ENCODE results near the gene PLXNA2.

Gene PLXNA2

GRCh38 chr1:208243967-208244916, at the start of gene PLXNA2:
Gene PLXNA2, minus strand, starts transcription at chr1:208244384. Its CDS starts 26,462 bp downstream, at chr1:208217922.
- peak within 1 kb of the TSS; percentile 68 to 88 for H3K4me3 ChIP-seq (ENCODE audit: low read depth in 1 of 2, low read length in 2 of 2)
- H3K27me3 ChIP-seq (ENCODE audit: low read depth, low read length), result no peaks in the 10 kb centered on the region
- no peaks in the 10 kb centered on the region for H3K36me3 ChIP-seq (ENCODE audit: control insufficient read depth in 1 of 2, insufficient read depth in 2 of 2, low read length in 2 of 2)
- H3K9me3 ChIP-seq (ENCODE audit: control insufficient read depth in 1 of 2, low read length in 2 of 2), result no peaks in the 10 kb centered on the region
- peaks cover 32 to 40% of the 10 kb centered on the region in 2 donors for H3K4me1 ChIP-seq (ENCODE audit: control insufficient read depth in 1 of 2, insufficient read depth in 2 of 2, low read length in 2 of 2)
- peak within 1 kb of the TSS; percentile 83 for H3K27ac ChIP-seq (ENCODE audit: low read length)

GRCh38 chr1:208292908-208293307, 48.7 kb upstream of the PLXNA2 start:
- H3K27me3 ChIP-seq (ENCODE audit: low read depth, low read length), result no peaks in the 10 kb centered on the region
- H3K4me3 ChIP-seq (ENCODE audit: low read depth in 1 of 2, low read length in 2 of 2), result no peak overlapping the region
- H3K36me3 ChIP-seq (ENCODE audit: control insufficient read depth in 1 of 2, insufficient read depth in 2 of 2, low read length in 2 of 2), result no peaks in the 10 kb centered on the region
- H3K4me1 ChIP-seq (ENCODE audit: control insufficient read depth in 1 of 2, insufficient read depth in 2 of 2, low read length in 2 of 2), result no peaks in the 10 kb centered on the region
- H3K9me3 ChIP-seq (ENCODE audit: control insufficient read depth in 1 of 2, low read length in 2 of 2), result no peaks in the 10 kb centered on the region
- H3K27ac ChIP-seq (ENCODE audit: low read length), result no peak overlapping the region

DNA sequence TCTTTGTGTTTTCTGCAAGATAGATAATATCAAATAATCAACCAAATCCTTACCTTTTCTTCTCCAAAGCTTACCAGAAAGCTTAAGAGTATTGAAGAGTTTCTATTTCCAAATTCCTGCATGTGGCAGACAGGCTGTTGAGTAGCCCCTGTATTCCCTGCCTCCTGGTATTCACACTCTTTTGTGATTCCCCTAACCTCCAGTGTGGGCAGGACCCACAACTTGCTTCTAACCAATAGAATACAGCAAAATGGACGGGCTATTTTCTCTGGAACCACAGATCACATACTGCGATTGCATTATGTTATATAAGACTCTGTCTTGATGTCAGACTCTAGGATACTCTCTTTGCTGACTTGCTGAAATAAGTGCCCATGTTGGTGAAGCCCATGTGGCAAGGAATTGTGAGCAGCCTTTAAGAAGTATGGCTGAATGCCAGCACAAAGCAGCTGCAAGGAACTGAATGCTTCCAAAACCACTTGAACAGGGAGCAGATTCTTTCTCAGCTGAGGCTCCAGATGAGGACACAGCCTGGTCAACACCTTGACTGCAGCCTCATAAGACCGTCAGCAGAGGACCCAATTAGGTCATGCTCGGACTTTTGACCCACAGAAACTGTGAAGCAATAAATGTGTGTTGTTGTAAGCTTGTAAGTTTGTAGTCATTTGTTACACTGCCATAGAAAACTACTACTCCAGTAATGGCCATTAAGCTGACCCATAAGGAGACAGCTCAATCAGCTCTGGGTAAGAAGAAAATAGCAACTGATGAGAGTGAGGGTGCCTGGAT, 47.9 kb upstream of the PLXNA2 start:
- no peaks in the 10 kb centered on the region for H3K9me3 ChIP-seq (ENCODE audit: control insufficient read depth in 1 of 2, low read length in 2 of 2)
- no peaks in the 10 kb centered on the region for H3K4me1 ChIP-seq (ENCODE audit: control insufficient read depth in 1 of 2, insufficient read depth in 2 of 2, low read length in 2 of 2)
- H3K27me3 ChIP-seq (ENCODE audit: low read depth, low read length), result no peaks in the 10 kb centered on the region
- H3K4me3 ChIP-seq (ENCODE audit: low read depth in 1 of 2, low read length in 2 of 2), result no peak overlapping the region
- no peak overlapping the region for H3K27ac ChIP-seq (ENCODE audit: low read length)
- H3K36me3 ChIP-seq (ENCODE audit: control insufficient read depth in 1 of 2, insufficient read depth in 2 of 2, low read length in 2 of 2), result no peaks in the 10 kb centered on the region

DNA sequence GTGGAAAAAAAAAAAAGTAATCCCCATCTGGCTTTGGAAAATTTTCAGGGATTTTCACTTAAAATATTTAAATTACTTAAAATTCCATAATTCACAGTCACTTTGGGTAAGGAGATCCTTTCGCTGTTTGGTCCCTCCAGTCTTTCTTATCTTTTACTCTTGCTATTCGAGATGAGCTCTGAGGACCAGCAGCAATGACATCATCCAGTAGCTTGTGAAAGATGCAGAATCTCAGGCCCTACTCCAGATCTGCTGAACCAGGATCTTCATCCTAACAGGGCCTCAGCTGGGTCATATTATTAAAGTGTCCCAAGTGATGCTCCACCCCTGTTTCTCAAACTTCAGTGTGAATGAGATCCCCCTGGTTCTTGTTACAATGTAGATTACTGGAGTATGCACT, 46.9 kb upstream of the PLXNA2 start:
- Histone ChIP-seq H3K27ac (ENCODE audit: low read length) (no peak overlapping the region), H3K4me3 (ENCODE audit: low read depth in 1 of 2, low read length in 2 of 2) (no peak overlapping the region), H3K27me3 (ENCODE audit: low read depth, low read length) (no peaks in the 10 kb centered on the region), H3K4me1 (ENCODE audit: control insufficient read depth in 1 of 2, insufficient read depth in 2 of 2, low read length in 2 of 2) (no peaks in the 10 kb centered on the region), H3K9me3 (ENCODE audit: control insufficient read depth in 1 of 2, low read length in 2 of 2) (no peaks in the 10 kb centered on the region), H3K36me3 (ENCODE audit: control insufficient read depth in 1 of 2, insufficient read depth in 2 of 2, low read length in 2 of 2) (no peaks in the 10 kb centered on the region)

- Histone ChIP-seq H3K27ac (ENCODE audit: low read length) (no peak overlapping the region), H3K36me3 (ENCODE audit: control insufficient read depth in 1 of 2, insufficient read depth in 2 of 2, low read length in 2 of 2) (no peaks in the 10 kb centered on the region), H3K4me1 (ENCODE audit: control insufficient read depth in 1 of 2, insufficient read depth in 2 of 2, low read length in 2 of 2) (no peaks in the 10 kb centered on the region), H3K4me3 (ENCODE audit: low read depth in 1 of 2, low read length in 2 of 2) (no peak overlapping the region), H3K27me3 (ENCODE audit: low read depth, low read length) (no peaks in the 10 kb centered on the region), H3K9me3 (ENCODE audit: control insufficient read depth in 1 of 2, low read length in 2 of 2) (no peaks in the 10 kb centered on the region)
These were observed 45.5 kb upstream of the PLXNA2 start for GRCh38 chr1:208289716-208290115.

DNA sequence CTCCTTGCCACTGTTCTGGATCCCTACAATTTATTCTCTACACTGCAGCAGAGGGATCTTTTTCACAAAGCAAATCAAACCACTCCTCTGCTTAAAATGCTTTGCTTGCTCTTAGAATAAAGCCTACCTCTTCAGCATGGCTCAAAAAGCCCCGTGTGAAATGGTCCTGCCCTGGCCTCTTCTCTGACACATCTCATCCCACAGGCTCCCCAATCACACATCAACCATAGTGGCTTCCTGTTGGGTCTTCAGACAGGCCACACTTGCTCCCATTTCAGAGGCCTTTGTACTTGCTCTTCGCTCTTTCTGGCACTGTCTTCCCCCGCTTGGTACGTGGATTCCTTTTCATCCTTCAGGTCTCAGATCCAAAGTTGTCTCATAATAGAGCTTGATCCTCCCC, 44.3 kb upstream of the PLXNA2 start:
- no peak overlapping the region for H3K4me3 ChIP-seq (ENCODE audit: low read depth in 1 of 2, low read length in 2 of 2)
- H3K4me1 ChIP-seq (ENCODE audit: control insufficient read depth in 1 of 2, insufficient read depth in 2 of 2, low read length in 2 of 2), result no peaks in the 10 kb centered on the region
- H3K27me3 ChIP-seq (ENCODE audit: low read depth, low read length), result no peaks in the 10 kb centered on the region
- no peaks in the 10 kb centered on the region for H3K36me3 ChIP-seq (ENCODE audit: control insufficient read depth in 1 of 2, insufficient read depth in 2 of 2, low read length in 2 of 2)
- no peak overlapping the region for H3K27ac ChIP-seq (ENCODE audit: low read length)
- no peaks in the 10 kb centered on the region for H3K9me3 ChIP-seq (ENCODE audit: control insufficient read depth in 1 of 2, low read length in 2 of 2)

DNA sequence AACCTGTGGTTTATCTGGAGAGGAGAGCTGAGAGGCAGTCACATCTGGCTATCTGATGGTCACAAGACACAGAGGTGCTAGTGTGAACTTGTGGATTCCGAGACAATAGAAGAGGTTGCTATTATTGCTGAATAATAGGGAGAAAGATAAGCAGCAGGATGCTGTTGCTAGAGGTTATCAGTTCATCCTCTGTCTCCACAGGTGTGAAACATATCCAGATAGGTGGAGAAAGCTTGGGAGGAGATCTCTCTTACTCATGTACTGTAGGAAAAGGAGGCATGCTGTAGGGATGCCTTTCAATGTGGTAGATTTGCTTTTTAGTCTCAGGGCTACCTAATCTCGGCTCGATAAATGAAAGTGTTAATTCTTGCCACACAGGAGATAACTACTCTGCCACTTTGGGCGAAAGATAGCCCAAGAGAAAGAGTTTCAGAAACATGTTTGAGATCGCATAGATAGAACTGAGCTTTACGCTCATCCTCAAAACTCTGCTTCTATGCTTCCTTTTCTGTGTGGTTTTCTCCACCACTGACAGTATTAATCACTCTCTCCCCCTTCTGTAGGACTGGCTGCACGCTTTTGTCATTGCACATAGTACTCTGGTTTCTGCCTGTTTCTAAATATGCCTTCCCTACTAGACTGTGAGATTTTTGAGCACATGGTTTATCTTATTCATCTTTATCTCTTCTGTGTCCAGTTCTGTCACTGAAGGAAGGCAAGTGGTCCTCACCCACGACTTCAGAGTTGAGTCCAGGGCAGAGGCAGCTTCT, 36.7 kb upstream of the PLXNA2 start:
- Histone ChIP-seq H3K36me3 (ENCODE audit: control insufficient read depth in 1 of 2, insufficient read depth in 2 of 2, low read length in 2 of 2) (no peaks in the 10 kb centered on the region), H3K4me3 (ENCODE audit: low read depth in 1 of 2, low read length in 2 of 2) (no peak overlapping the region), H3K4me1 (ENCODE audit: control insufficient read depth in 1 of 2, insufficient read depth in 2 of 2, low read length in 2 of 2) (no peaks in the 10 kb centered on the region), H3K27ac (ENCODE audit: low read length) (no peak overlapping the region), H3K27me3 (ENCODE audit: low read depth, low read length) (no peaks in the 10 kb centered on the region), H3K9me3 (ENCODE audit: control insufficient read depth in 1 of 2, low read length in 2 of 2) (no peaks in the 10 kb centered on the region)

DNA sequence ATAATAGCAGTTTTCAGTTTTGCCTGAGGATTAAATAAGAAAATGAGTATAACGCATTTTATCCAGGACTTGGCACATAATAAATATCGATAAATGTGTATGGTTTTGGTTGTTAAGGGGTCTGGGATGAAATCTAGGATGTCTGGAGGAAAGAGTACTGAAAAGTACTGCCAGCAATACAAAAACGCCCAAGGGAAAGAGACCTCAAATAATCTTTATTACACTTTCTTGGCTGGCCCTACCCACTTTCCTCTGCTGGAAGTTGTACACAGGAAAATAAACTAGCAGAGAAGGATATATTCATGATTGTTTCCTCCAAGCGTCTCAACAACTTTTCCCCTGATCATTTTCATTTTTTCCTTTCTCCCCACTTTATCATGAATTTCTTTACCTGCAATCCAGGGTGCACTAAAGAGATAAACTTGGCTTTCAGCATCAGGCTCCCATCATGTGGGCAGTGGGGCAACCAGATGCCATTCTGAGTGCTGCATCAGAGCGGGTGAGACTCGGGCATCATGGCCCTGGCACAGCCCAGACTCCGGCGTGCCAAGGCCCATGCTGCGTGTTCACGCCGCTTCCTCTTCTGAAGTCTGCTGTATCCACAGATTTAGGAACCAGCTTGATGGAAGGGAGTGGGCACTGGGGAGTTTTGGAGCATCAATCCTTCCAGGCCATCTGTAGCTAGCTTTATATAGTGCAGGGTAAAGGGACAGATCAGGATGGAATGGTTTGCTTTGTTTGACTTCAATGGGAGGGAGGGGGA, 35.8 kb upstream of the PLXNA2 start:
- no peaks in the 10 kb centered on the region for H3K4me1 ChIP-seq (ENCODE audit: control insufficient read depth in 1 of 2, insufficient read depth in 2 of 2, low read length in 2 of 2)
- no peak overlapping the region for H3K4me3 ChIP-seq (ENCODE audit: low read depth in 1 of 2, low read length in 2 of 2)
- H3K27me3 ChIP-seq (ENCODE audit: low read depth, low read length), result no peaks in the 10 kb centered on the region

DNA sequence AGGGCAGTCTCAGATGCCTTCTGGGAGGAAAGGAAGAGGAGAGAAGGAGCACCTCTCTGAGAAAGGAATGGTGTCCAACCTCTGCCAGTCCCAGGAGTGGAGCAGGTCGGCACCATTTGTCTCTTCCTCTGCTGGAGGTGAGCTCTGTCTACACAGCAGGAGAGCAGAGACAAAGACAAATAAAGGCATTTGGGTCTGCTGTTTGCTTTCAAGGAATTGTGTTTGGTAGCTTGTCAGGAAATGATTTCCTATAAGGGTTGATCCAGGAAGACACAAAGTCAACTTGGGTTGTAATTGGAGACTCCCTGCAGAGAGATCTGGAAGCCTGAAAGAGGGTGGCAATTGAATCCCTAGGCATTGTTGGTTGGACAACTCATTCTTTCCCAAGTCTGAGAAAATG, 34.5 kb upstream of the PLXNA2 start:
- Histone ChIP-seq H3K27ac (ENCODE audit: low read length) (no peak overlapping the region), H3K36me3 (ENCODE audit: control insufficient read depth in 1 of 2, insufficient read depth in 2 of 2, low read length in 2 of 2) (no peaks in the 10 kb centered on the region), H3K4me3 (ENCODE audit: low read depth in 1 of 2, low read length in 2 of 2) (no peak overlapping the region), H3K9me3 (ENCODE audit: control insufficient read depth in 1 of 2, low read length in 2 of 2) (no peaks in the 10 kb centered on the region), H3K4me1 (ENCODE audit: control insufficient read depth in 1 of 2, insufficient read depth in 2 of 2, low read length in 2 of 2) (no peaks in the 10 kb centered on the region), H3K27me3 (ENCODE audit: low read depth, low read length) (no peaks in the 10 kb centered on the region)

More for the DNA sequence above, 35.8 kb upstream of the PLXNA2 start:
- H3K36me3 ChIP-seq (ENCODE audit: control insufficient read depth in 1 of 2, insufficient read depth in 2 of 2, low read length in 2 of 2), result no peaks in the 10 kb centered on the region
- H3K9me3 ChIP-seq (ENCODE audit: control insufficient read depth in 1 of 2, low read length in 2 of 2), result no peaks in the 10 kb centered on the region
- no peak overlapping the region for H3K27ac ChIP-seq (ENCODE audit: low read length)

DNA sequence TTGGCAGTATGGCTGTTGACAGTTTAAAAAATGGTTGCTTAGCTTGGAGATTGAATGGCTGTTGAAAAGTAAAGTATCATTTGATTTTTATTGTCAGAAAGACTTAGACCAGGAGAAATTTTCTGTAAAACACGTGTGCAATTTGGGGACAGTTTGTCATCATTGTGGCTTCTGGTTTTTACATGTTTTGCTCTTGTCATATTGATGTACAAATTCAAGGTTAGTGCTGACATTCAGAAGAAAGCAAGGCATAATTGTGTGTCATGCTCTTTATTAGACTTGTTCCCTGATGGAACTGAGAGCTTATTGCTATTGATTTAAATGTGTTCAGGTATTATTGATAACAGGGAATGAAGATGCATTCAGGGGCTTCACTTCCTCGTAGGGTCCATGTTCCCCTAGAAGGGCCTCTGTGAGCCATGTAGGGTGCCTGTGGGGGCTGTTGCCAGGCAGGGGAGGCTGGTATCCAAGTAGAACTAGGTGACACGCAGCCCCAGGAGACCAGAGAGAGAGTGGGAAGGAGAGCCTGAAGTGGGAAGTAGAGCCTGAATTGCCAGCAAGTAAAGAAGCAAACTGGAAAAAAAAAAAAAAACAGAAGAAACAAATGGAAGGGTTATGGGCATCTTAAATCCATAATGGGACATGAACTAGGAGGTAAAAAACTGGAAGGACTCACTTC, 32.7 kb upstream of the PLXNA2 start:
- Histone ChIP-seq H3K36me3 (ENCODE audit: control insufficient read depth in 1 of 2, insufficient read depth in 2 of 2, low read length in 2 of 2) (no peaks in the 10 kb centered on the region), H3K4me3 (ENCODE audit: low read depth in 1 of 2, low read length in 2 of 2) (no peak overlapping the region), H3K9me3 (ENCODE audit: control insufficient read depth in 1 of 2, low read length in 2 of 2) (no peaks in the 10 kb centered on the region), H3K27me3 (ENCODE audit: low read depth, low read length) (no peaks in the 10 kb centered on the region), H3K27ac (ENCODE audit: low read length) (no peak overlapping the region), H3K4me1 (ENCODE audit: control insufficient read depth in 1 of 2, insufficient read depth in 2 of 2, low read length in 2 of 2) (no peaks in the 10 kb centered on the region)
